Chondrocyte (in vitro differentiated cells): ENCODE measurements around the gene UBE2L3. TPM values are rescaled to one million over a fixed set of nuclear protein-coding genes. Genes with fewer than 3 reads are reported as not detected.

Experiments
- DNase-seq: peaks from one replicate; pipeline ENCODE4 v3.0.0; 2021; ENCODE audit warnings: mixed read lengths, low spot score
- H3K27ac Mint-ChIP-seq: one replicate; pipeline ENCODE4 v1.8.0; 2021; ENCODE audit warnings: mild to moderate bottlenecking, moderate library complexity, mixed read lengths; ENCODE audit not compliant: unreplicated experiment
- H3K27me3 Mint-ChIP-seq: 2 replicates; pipeline ENCODE4 v1.8.0; 2021; ENCODE audit warnings: low read depth, mixed read lengths
- H3K36me3 Mint-ChIP-seq: 2 replicates; pipeline ENCODE4 v1.8.0; 2021; ENCODE audit warnings: low read depth, mixed read lengths
- H3K4me1 Mint-ChIP-seq: 2 replicates; pipeline ENCODE4 v1.8.0; 2021; ENCODE audit warnings: low read depth, mild to moderate bottlenecking, mixed read lengths
- H3K4me3 Mint-ChIP-seq: one replicate; pipeline ENCODE4 v1.8.0; 2021; ENCODE audit warnings: mild to moderate bottlenecking, moderate library complexity, mixed read lengths; ENCODE audit not compliant: unreplicated experiment
- H3K9me3 Mint-ChIP-seq: 2 replicates; pipeline ENCODE4 v1.8.0; 2021; ENCODE audit warnings: low read depth, mixed read lengths
- total RNA-seq: library from RNA; stranded (reverse); gene quantifications from 3 replicates; pipeline ENCODE4 v1.2.1, GENCODE V29; 2021
- TF ChIP-seq, protein P1 (sequence below): fragments of 200-600 bp; sonication (generic); IDR thresholded peaks from 2 replicates; pipeline ENCODE4 v1.5.0; 2021; ENCODE audit warnings: antibody characterized with exemption, mild to moderate bottlenecking, moderate library complexity

The UBE2L3 gene
- total RNA-seq, 1 donor from 2014 or later = 53.2 TPM

DNA sequence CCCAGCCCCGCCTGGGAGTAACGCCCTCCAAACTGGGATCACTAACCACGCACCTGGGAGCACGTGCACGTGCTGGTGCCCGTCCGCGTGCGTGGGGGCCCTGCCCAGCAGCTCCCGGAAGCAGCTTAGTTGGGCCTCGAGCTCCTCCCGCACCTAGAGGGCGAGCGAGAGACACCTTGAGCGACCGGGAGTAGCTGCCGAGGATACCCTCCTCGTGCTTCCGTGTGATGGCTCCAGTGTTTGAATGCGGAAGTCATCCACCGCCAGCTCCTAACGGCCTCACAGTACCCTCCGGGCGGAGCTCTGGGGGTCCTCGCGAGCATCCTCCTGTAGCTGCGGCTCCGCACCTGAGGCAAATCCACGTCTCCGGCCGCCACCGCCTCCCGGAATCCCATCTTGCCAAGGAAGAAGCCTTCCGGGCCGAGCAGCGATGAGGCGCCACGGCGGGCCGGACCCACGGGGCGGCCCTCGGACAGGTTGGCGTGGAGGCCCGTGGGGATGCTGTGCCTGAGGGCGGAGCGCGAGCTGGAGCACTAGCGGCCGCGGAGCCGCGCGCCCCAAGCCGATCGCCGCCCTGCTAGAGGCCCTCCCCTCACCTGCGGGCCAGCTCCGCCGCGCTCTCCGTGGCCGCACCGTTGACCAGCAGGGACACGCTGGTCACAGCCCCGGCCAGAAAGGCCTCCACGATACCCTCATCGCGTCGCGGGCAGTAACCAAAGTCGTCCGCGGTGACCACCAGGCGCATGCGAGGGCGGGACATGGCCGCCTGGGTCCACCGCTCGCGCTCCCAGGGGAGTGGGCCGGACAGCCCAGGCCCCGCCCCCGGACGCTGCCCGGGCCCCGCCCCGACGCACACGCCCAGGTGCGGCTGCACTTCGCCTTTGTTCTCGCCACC is 62.0 kb downstream of the UBE2L3 start, which contains the start of gene YDJC:
Gene YDJC, minus strand, starts transcription at position 768 of the 895 bp plus-strand sequence. Its CDS starts 8 bp downstream, at position 760.
- Mint-ChIP-seq H3K4me1 (peaks cover 21% of the 10 kb centered on the region), H3K4me3 (peak within 1 kb of the TSS; percentile 79), H3K27me3 (no peaks in the 10 kb centered on the region), H3K9me3 (no peaks in the 10 kb centered on the region), H3K36me3 (no peaks in the 10 kb centered on the region), H3K27ac (peak within 1 kb of the TSS; percentile 83)
- TF ChIP-seq, protein P1, sequence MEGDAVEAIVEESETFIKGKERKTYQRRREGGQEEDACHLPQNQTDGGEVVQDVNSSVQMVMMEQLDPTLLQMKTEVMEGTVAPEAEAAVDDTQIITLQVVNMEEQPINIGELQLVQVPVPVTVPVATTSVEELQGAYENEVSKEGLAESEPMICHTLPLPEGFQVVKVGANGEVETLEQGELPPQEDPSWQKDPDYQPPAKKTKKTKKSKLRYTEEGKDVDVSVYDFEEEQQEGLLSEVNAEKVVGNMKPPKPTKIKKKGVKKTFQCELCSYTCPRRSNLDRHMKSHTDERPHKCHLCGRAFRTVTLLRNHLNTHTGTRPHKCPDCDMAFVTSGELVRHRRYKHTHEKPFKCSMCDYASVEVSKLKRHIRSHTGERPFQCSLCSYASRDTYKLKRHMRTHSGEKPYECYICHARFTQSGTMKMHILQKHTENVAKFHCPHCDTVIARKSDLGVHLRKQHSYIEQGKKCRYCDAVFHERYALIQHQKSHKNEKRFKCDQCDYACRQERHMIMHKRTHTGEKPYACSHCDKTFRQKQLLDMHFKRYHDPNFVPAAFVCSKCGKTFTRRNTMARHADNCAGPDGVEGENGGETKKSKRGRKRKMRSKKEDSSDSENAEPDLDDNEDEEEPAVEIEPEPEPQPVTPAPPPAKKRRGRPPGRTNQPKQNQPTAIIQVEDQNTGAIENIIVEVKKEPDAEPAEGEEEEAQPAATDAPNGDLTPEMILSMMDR = peak; percentile 74
- peak; percentile 96 for DNase-seq

DNA sequence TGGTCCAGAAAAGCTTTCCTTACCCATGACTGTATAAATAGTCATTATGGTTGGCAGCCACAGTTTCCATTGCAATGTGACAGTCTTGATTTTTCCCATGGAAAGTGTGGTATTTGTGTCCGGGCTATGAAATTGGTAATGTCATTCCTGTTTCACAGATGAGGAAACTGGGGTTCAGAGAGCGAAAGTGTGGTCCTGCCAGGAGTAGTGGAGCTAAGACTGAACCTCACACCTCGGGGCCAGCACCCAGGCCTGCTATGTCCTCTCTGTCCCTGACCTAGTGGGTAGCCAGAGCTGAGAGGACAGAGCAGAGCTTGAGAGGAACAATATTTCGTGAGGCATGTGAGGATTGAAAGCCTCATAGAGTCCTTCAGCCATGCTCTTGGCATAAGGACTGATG is 63.5 kb downstream of the UBE2L3 start:
- Mint-ChIP-seq H3K9me3 (no peaks in the 10 kb centered on the region), H3K36me3 (no peaks in the 10 kb centered on the region), H3K27me3 (no peaks in the 10 kb centered on the region), H3K27ac (no peak overlapping the region), H3K4me1 (peaks cover 15% of the 10 kb centered on the region), H3K4me3 (no peak overlapping the region)
- TF ChIP-seq, protein P1 = no peak
- DNase-seq = no peak

DNA sequence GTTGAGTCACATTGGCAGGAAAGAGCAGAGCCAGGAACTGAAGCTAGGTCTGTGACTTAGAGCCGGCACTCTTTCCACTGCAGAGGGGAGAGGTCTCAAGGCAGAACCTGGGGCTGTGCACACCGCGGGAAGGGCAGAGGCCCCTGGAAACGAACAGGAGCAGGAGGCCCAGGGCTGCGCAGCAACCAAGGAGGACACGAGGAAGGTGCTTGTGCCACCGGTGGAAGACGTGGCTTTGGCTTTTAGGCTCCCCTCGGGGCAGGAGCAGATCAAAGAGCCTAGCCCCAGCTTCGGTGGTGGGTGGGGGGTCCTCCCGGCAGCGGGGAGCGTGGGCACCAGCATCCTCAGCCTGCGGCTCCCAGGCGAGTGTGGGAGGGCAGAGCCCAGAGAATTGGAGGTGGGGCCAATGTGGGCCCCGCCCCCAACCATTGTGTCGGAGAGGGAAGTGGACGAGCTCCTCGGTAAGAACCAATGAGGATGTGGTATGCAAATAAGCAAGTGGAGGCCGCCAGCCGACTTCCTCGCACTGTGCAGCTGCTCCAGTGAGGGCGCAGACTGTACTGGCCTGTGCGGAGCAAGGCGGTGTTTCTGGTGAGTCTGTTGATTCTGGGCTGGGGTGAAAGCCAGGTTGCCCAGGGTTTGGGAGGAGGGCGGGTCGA is 64.9 kb downstream of the UBE2L3 start, which contains the start of gene CCDC116:
Gene CCDC116, plus strand, starts transcription at position 524 of the 659 bp plus-strand sequence. CDS start 422 bp downstream, outside the sequence.
- TF ChIP-seq, protein P1 = no peak
- Mint-ChIP-seq H3K27ac (no peak within 1 kb of the TSS), H3K36me3 (no peaks in the 10 kb centered on the region), H3K4me3 (no peak within 1 kb of the TSS), H3K4me1 (peaks cover 8% of the 10 kb centered on the region), H3K27me3 (no peaks in the 10 kb centered on the region), H3K9me3 (no peaks in the 10 kb centered on the region)
- no peak for DNase-seq

DNA sequence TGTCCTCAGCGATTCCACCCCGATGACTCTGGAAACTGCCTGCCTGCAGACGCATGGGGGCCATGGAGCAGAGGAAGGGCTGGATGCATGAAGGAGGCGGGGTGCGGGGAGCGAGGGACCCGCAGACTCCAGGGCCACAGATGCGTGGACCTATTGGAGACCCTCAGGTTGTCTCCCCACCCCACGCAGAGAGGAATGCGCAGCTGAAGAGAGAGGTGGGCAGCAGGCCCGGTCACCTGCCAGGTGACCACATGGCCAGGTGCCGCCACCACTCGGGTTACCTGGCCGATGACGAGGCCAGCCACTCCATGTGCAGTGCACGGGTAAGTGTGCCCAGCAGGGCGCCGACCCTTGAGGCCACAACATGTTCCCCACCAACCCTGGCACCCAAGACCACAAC is 65.4 kb downstream of the UBE2L3 start:
- no peak for DNase-seq
- no peak overlapping the region for H3K27ac Mint-ChIP-seq
- H3K4me1 Mint-ChIP-seq = peaks cover 8% of the 10 kb centered on the region
- H3K9me3 Mint-ChIP-seq = no peaks in the 10 kb centered on the region
- H3K4me3 Mint-ChIP-seq = no peak overlapping the region
- TF ChIP-seq, protein P1 = no peak
- H3K36me3 Mint-ChIP-seq = no peaks in the 10 kb centered on the region
- no peaks in the 10 kb centered on the region for H3K27me3 Mint-ChIP-seq

DNA sequence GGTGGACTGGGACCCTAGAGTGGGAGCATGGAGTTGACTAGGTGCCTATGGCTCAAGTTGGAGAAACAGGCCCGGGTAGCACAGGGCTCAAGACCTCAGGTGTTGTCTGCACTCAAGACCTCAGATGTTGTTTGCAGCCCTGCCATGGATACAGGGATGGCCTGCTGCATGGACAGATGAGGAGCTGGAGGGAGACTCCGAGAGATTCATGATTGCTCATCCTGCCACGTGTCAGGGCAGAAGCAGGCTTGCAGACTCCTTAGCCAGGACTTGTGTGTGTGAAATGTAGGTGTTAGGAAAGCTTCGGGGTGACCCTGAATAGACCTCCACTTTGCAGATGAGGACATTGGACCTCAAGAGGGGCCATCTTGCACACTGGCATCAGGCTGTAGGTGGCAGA is 66.0 kb downstream of the UBE2L3 start:
- TF ChIP-seq, protein P1 = no peak
- DNase-seq = no peak
- Mint-ChIP-seq H3K9me3 (no peaks in the 10 kb centered on the region), H3K27me3 (no peaks in the 10 kb centered on the region), H3K36me3 (no peaks in the 10 kb centered on the region), H3K4me3 (no peak overlapping the region), H3K27ac (no peak overlapping the region), H3K4me1 (peaks cover 3% of the 10 kb centered on the region)
